Sigmoid colon (tissue), 7 donors: ENCODE results near the gene ALOX5. TPM values are rescaled to one million over a fixed set of nuclear protein-coding genes. Genes with fewer than 3 reads are reported as not detected.
"Not testable (repeated sequence)": the region's sequence is repeated elsewhere in the genome, so short reads cannot be mapped to it uniquely, and the experiment has no call there.

Experiments used
- DNase-seq: peaks from one replicate; pipeline ENCODE4 v3.0.0-alpha.2; 2019
- H3K27ac ChIP-seq, 4 donors: fragments of 200-600 bp; sonication (generic); one replicate each; pipeline ENCODE4 v1.5.1; 2016 to 2019; ENCODE audit warnings: mild to moderate bottlenecking in 1 of 4
- H3K27me3 ChIP-seq, 3 donors: fragments of 200-600 bp; sonication (generic); one replicate each; pipeline ENCODE4 v1.5.1; 2019; ENCODE audit warnings: mild to moderate bottlenecking in 1 of 3
- H3K36me3 ChIP-seq, 4 donors: fragments of 200-600 bp; sonication (generic); one replicate each; pipeline ENCODE4 v1.5.1; 2016 to 2019
- H3K4me1 ChIP-seq, 4 donors: fragments of 200-600 bp; sonication (generic); one replicate each; pipeline ENCODE4 v1.5.1; 2017 to 2019
- H3K4me3 ChIP-seq, 4 donors: fragments of 200-600 bp; sonication (generic); one replicate each; pipeline ENCODE4 v1.5.1; 2017 to 2019; ENCODE audit warnings: mild to moderate bottlenecking in 2 of 4, moderate library complexity in 1 of 4
- H3K9me3 ChIP-seq, 4 donors: fragments of 200-600 bp in 3 of 4; sonication (generic) in 3 of 4; one replicate each; pipeline versions ENCODE4 v1.5.1 to v1.6.1; 2013 to 2019
- EP300 ChIP-seq, 4 donors: sonication (generic); formaldehyde crosslinking; IDR thresholded peaks; one replicate each; pipeline ENCODE4 v1.6.1; 2017; ENCODE audit warnings: antibody characterized with exemption in 4 of 4
- POLR2A ChIP-seq, 2 donors: fragments of 450-650 bp; IDR thresholded peaks; one replicate each; pipeline ENCODE4 v1.6.1; 2016; ENCODE audit warnings: antibody characterized with exemption in 2 of 2, mild to moderate bottlenecking in 2 of 2, moderate library complexity in 2 of 2
- POLR2AphosphoS5 ChIP-seq, 4 donors: sonication (generic); formaldehyde crosslinking; IDR thresholded peaks; one replicate each; pipeline ENCODE4 v1.6.1; 2017; ENCODE audit warnings: antibody characterized with exemption in 4 of 4
- WGBS, 2 donors: extraction: QIAGEN DNeasy Blood & Tissue Kit; methylation state at CpG; one replicate each; pipeline ENCODE4 v1.1.7; 2013; 5-methylcytosine and 5-hydroxymethylcytosine counted together
- intact Hi-C: fragments of 100-400 bp; cut with DNase I; formaldehyde crosslinking; loops from one replicate; pipeline ENCODE4 v1.15.1; 2023
- polyA plus RNA-seq, 3 donors: library from polyadenylated mRNA; stranded (reverse); fragments of 200-250 nt; gene quantifications; one replicate each; pipeline ENCODE4 v1.2.3, GENCODE V29; 2013
- total RNA-seq, 4 donors: library from RNA; depleted of rRNA; stranded (reverse); fragments of >200 nt; gene quantifications; one replicate each; pipeline ENCODE4 v1.1.0, GENCODE V29; 2016
- TF ChIP-seq, protein P1 (sequence below), 4 experiments: fragments of 450-650 bp in 3 of 4; fragments of 200-600 bp in 1 of 4; IDR thresholded peaks; one replicate each; pipeline ENCODE4 v1.5.1; 2016 to 2019; ENCODE audit warnings: antibody characterized with exemption in 4 of 4, mild to moderate bottlenecking in 3 of 4, moderate library complexity in 2 of 4
- donor health status: healthy with polysubstance abuse.
- donor health status: Bipolar disorder and iron deficiency.
- donor health status: healthy.

The ALOX5 gene
- total and polyA plus RNA-seq, 7 donors: 7.2 to 31.9 (median 23.2) TPM

DNA sequence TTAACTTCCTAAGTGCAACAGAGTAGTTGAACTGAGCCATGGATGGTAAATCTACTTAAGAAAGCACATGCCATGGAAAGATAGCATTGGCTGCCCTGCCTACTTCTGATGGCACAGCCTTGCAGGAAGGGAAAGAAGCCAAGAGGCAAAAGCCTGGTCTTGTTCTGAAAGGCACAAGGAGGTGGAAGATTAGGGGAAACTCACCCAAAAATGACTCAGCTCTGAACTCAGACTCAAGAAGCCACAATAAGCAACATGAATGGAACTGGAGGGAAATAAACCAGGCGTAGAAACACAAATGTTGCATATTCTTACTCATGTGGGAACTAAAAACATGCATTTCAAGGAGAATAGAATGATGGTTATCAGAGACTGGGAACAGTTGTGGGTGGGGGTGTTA is 20.8 kb upstream of the ALOX5 start:
- Histone ChIP-seq H3K36me3 (no peaks in the 10 kb centered on the region), H3K4me1 (no peaks in the 10 kb centered on the region), H3K4me3 (no peak overlapping the region), H3K27ac (no peak overlapping the region), H3K9me3 (no peaks in the 10 kb centered on the region), H3K27me3 (no peaks in the 10 kb centered on the region)
- intact Hi-C loops: no loop called here
- no peak for DNase-seq
- TF ChIP-seq POLR2A (IDR thresholded peaks at IDR 0.05): no peak
- TF ChIP-seq, protein P1, sequence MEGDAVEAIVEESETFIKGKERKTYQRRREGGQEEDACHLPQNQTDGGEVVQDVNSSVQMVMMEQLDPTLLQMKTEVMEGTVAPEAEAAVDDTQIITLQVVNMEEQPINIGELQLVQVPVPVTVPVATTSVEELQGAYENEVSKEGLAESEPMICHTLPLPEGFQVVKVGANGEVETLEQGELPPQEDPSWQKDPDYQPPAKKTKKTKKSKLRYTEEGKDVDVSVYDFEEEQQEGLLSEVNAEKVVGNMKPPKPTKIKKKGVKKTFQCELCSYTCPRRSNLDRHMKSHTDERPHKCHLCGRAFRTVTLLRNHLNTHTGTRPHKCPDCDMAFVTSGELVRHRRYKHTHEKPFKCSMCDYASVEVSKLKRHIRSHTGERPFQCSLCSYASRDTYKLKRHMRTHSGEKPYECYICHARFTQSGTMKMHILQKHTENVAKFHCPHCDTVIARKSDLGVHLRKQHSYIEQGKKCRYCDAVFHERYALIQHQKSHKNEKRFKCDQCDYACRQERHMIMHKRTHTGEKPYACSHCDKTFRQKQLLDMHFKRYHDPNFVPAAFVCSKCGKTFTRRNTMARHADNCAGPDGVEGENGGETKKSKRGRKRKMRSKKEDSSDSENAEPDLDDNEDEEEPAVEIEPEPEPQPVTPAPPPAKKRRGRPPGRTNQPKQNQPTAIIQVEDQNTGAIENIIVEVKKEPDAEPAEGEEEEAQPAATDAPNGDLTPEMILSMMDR (IDR thresholded peaks at IDR 0.05): no peak
- 68 to 79% methylated on average over 1 of the region's 1 CpG for WGBS, 2 donors

DNA sequence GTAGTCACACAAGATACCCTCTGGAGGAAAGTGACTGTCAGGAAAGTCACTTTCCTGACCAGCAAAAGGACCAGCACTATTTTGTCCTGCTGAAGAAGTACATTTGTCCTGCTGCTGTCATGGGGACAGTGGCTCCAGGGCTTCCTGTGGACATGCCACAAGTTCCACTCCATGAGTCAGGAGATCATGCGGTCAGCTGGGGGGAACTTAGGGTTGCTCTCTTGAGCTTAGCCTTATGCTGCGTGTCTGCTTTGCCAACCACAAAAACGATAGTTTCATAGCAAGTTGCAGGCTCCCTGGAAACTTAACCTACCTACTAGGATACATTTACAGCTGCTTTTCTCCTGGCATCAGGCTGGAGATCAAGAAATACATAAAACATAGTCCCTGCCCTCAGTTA is 19.8 kb upstream of the ALOX5 start:
- 87 to 90% methylated on average over 3 of the region's 3 CpGs for WGBS, 2 donors
- Histone ChIP-seq H3K4me1 (no peaks in the 10 kb centered on the region), H3K4me3 (no peak overlapping the region), H3K9me3 (no peaks in the 10 kb centered on the region), H3K36me3 (no peaks in the 10 kb centered on the region), H3K27me3 (no peaks in the 10 kb centered on the region), H3K27ac (no peak overlapping the region)
- intact Hi-C loops: no loop called here
- TF ChIP-seq EP300 (IDR thresholded peaks at IDR 0.05) (no peak), POLR2AphosphoS5 (IDR thresholded peaks at IDR 0.05) (peak in 1 of 4 donors; percentile 19), POLR2A (IDR thresholded peaks at IDR 0.05) (no peak)
- TF ChIP-seq, protein P1 (IDR thresholded peaks at IDR 0.05): no peak
- peak; percentile 71 for DNase-seq

DNA sequence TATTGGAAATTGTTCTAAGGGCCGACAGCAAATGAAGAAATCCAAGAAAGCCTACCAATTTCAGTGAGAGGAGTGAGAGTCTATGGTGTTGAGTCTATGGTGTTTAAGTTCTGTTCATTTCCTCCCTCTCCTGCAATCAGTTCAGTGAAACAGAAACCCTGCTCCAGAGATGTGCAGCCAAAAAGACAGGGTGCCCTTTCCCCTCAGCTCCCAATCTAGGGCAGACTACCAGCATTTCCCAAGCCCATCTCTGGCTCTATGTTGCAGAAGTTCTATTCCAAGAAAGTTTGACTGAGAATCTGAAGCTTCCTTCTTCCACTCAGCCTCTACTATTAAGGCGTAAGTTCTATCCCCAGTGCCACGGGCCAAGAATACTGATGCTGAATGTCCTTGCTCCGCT is 18.5 kb upstream of the ALOX5 start:
- Histone ChIP-seq H3K4me1 (no peaks in the 10 kb centered on the region), H3K4me3 (no peak overlapping the region), H3K27ac (no peak overlapping the region), H3K36me3 (no peaks in the 10 kb centered on the region), H3K27me3 (no peaks in the 10 kb centered on the region), H3K9me3 (no peaks in the 10 kb centered on the region)
- intact Hi-C loops: no loop called here
- no peak for DNase-seq
- 91 to 94% methylated on average over 4 of the region's 4 CpGs for WGBS, 2 donors
- TF ChIP-seq, protein P1 (IDR thresholded peaks at IDR 0.05): no peak
- TF ChIP-seq POLR2A (IDR thresholded peaks at IDR 0.05) (no peak), EP300 (IDR thresholded peaks at IDR 0.05) (no peak), POLR2AphosphoS5 (IDR thresholded peaks at IDR 0.05) (no peak)

DNA sequence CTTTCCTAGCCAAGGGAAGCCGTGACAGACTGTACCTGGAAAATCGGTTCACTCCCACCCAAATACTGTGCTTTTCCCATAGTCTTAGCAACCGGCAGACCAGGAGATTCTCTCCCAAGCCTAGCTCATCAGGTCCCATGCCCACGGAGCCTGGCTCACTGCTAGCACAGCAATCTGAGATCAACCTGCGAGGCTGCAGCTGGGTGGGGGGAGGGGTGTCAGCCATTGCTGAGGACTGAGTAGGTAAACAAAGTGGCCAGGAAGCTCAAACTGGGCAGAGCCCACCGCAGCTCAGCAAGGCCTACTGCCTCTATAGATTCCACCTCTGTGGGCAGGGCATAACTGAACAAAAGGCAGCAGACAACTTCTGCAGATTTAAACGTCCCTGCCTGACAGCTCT is 15.1 kb upstream of the ALOX5 start:
- H3K4me1 ChIP-seq, H3K27ac ChIP-seq, DNase-seq, H3K27me3 ChIP-seq, H3K9me3 ChIP-seq, H3K36me3 ChIP-seq, intact Hi-C loops, H3K4me3 ChIP-seq: not testable (repeated sequence)
- WGBS, 2 donors: 72 to 77% methylated on average over 7 of the region's 7 CpGs

DNA sequence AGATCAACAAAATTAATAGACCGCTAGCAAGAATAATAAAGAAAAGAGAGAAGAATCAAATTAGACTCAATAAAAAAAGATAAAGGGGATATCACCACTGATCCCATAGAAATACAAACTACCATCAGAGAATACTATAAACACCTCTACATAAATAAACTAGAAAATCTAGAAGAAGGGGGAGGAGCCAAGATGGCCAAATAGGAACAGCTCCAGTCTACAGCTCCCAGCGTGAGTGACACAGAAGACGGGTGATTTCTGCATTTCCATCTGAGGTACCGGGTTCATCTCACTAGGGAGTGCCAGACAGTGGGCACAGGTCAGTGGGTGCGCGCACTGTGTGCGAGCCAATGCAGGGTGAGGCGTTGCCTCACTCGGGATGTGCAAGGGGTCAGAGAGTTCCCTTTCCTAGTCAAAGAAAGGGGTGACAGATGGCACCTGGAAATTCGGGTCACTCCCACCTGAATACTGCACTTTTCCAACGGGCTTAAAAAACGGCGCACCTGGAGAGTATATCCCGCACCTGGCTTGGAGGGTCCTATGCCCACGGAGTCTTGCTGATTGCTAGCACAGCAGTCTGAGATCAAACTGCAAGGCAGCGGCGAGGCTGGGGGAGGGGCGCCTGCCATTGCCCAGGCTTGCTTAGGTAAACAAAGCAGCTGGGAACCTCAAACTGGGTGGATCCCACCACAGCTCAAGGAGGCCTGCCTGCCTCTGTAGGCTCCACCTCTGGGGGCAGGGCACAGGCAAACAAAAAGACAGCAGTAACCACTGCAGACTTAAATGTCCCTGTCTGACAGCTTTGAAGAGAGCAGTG is 11.8 kb upstream of the ALOX5 start:
- H3K36me3 ChIP-seq, H3K27me3 ChIP-seq, DNase-seq, H3K9me3 ChIP-seq, H3K4me1 ChIP-seq, H3K27ac ChIP-seq, intact Hi-C loops, H3K4me3 ChIP-seq: not testable (repeated sequence)
- 25 to 54% methylated on average over 18 of the region's 18 CpGs for WGBS, 2 donors

DNA sequence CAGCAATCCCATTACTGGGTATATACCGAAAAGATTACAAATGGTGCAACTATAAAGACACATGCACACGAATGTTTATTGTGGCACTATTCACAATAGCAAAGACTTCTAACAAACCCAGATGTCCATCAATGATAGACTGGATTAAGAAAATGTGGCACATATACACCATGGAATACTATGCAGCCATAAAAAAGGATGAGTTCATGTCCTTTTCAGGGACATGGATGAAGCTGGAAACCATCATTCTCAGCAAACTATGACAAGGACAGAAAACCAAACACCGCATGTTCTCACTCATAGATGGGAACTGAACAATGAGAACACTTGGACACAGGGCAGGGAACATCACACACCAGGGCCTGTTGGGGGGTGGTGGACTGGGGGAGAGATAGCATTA is 6.4 kb upstream of the ALOX5 start:
- intact Hi-C loops, H3K36me3 ChIP-seq, H3K27ac ChIP-seq, DNase-seq, H3K9me3 ChIP-seq, H3K4me1 ChIP-seq, H3K27me3 ChIP-seq, H3K4me3 ChIP-seq: not testable (repeated sequence)
- 90 to 95% methylated on average over 3 of the region's 3 CpGs for WGBS, 2 donors
